Endothelial cell of umbilical vein (primary cell): Measurements from ENCODE around the gene MALAT1. TPM values are rescaled to one million over a fixed set of nuclear protein-coding genes. Genes with fewer than 3 reads are reported as not detected.

Source experiments
- BruUV-seq: library from RNA; stranded (reverse); fragments of 400-500 nt; replicated peaks from 2 replicates; lab custom pipeline; 2021; lab: Mats Ljungman, UMichigan
- CTCF ChIA-PET: fragments of 300-600, 350-600 bp; sonication (Branson Sonifier 250); formaldehyde crosslinking; loops from one replicate; lab custom pipeline; 2021; ENCODE audit warnings: antibody characterized with exemption, inconsistent platforms; lab: Charles Lee
- POLR2A ChIA-PET: fragments of 300-600, 350-600 bp; sonication (Branson Sonifier 250); formaldehyde crosslinking; loops from one replicate; lab custom pipeline; 2021; ENCODE audit warnings: antibody characterized with exemption, inconsistent platforms; lab: Charles Lee
- DNase-seq: peaks from one replicate; pipeline ENCODE4 v3.0.0-alpha.2; 2011; ENCODE audit warnings: low read depth, low spot score
- FAIRE-seq: peaks from 2 replicates; lab custom pipeline; 2011; peaks lifted over from hg19 to GRCh38; lab: Jason Lieb, UNC
- H2AFZ ChIP-seq: 2 replicates; pipeline ENCODE4 v1.6.0; 2012; ENCODE audit warnings: low read depth, low read length, control low read depth, inconsistent platforms
- H3K27ac ChIP-seq: 2 replicates; pipeline ENCODE4 v1.5.1; 2011; ENCODE audit warnings: low read depth, mild to moderate bottlenecking, control low read depth, low read length, moderate library complexity; ENCODE audit not compliant: insufficient read depth
- H3K27me3 ChIP-seq, 2 experiments: 2 replicates each; pipeline versions ENCODE4 v1.6.0 to v1.6.1; 2011; ENCODE audit warnings: low read length in 2 of 2, mixed read lengths in 1 of 2; ENCODE audit not compliant: control insufficient read depth in 2 of 2, insufficient read depth in 2 of 2
- H3K36me3 ChIP-seq, 2 experiments: 2 replicates in 1 of 2; 3 replicates in 1 of 2; pipeline ENCODE4 v1.5.1; 2011; ENCODE audit warnings: low read length in 2 of 2, mild to moderate bottlenecking in 1 of 2, moderate library complexity in 1 of 2; ENCODE audit not compliant: control insufficient read depth in 2 of 2, insufficient read depth in 2 of 2; ENCODE audit errors: extremely low read depth in 1 of 2
- H3K4me1 ChIP-seq: 3 replicates; pipeline ENCODE4 v1.5.1; 2011; ENCODE audit warnings: mild to moderate bottlenecking, low read length; ENCODE audit not compliant: control insufficient read depth, insufficient read depth; ENCODE audit errors: extremely low read depth
- H3K4me2 ChIP-seq: 2 replicates; pipeline ENCODE4 v1.6.1; 2011; ENCODE audit warnings: low read length, control low read depth, mixed read lengths; ENCODE audit not compliant: insufficient read depth
- H3K4me3 ChIP-seq, 3 experiments: fragments of 200-600 bp in 1 of 3; sonication (generic), shearing (Covaris generic) in 1 of 3; replicated peaks in 1 of 3; 2 replicates each; pipeline ENCODE4 v1.5.1; 2011 to 2016; ENCODE audit warnings: control low read depth in 3 of 3, low read length in 3 of 3, mild to moderate bottlenecking in 2 of 3, inconsistent platforms in 1 of 3, low read depth in 1 of 3, moderate library complexity in 1 of 3; ENCODE audit not compliant: insufficient read depth in 1 of 3
- H3K79me2 ChIP-seq: 2 replicates; pipeline ENCODE4 v1.6.0; 2012; ENCODE audit warnings: low read length, inconsistent platforms; ENCODE audit not compliant: control insufficient read depth, insufficient read depth
- H3K9ac ChIP-seq: replicated peaks from 2 replicates; pipeline ENCODE3; 2011; ENCODE audit warnings: low read length, control low read depth; ENCODE audit not compliant: insufficient read depth; ENCODE audit errors: extremely low read depth
- H3K9me1 ChIP-seq: replicated peaks from 3 replicates; pipeline ENCODE4 v1.6.0; 2011; ENCODE audit warnings: mild to moderate bottlenecking, low read length; ENCODE audit not compliant: control insufficient read depth, insufficient read depth; ENCODE audit errors: extremely low read depth
- H3K9me3 ChIP-seq: replicated peaks from 2 replicates; pipeline ENCODE4 v1.5.1; 2012; ENCODE audit warnings: low read length, inconsistent platforms; ENCODE audit not compliant: control insufficient read depth, insufficient read depth
- H4K20me1 ChIP-seq: replicated peaks from 2 replicates; pipeline ENCODE3; 2011; ENCODE audit warnings: mild to moderate bottlenecking, low read length; ENCODE audit not compliant: control insufficient read depth, insufficient read depth; ENCODE audit errors: extremely low read depth
- CTCF ChIP-seq, 2 donors: IDR thresholded peaks; 1 replicate in 1 of 2; 2 replicates in 1 of 2; pipeline ENCODE4 v1.5.1; 2011; ENCODE audit warnings: low read length in 2 of 2, mild to moderate bottlenecking in 2 of 2, moderate library complexity in 2 of 2, control low read depth in 1 of 2, inconsistent platforms in 1 of 2, low read depth in 1 of 2; ENCODE audit not compliant: insufficient read depth in 1 of 2; ENCODE audit errors: extremely low read depth in 1 of 2
- EZH2 ChIP-seq: IDR thresholded peaks from 2 replicates; pipeline ENCODE4 v1.6.1; 2012; ENCODE audit warnings: borderline replicate concordance, low read depth, mild to moderate bottlenecking, moderate library complexity, low read length, inconsistent platforms; ENCODE audit not compliant: severe bottlenecking
- FOS ChIP-seq: IDR thresholded peaks from 2 replicates; pipeline ENCODE4 v1.6.1; 2011; ENCODE audit warnings: mild to moderate bottlenecking, low read length, moderate library complexity, borderline replicate concordance; ENCODE audit not compliant: insufficient read depth
- GATA2 ChIP-seq: IDR thresholded peaks from 2 replicates; pipeline ENCODE4 v1.7.0; 2011; ENCODE audit warnings: low read depth, mild to moderate bottlenecking, moderate library complexity, mixed read lengths, low read length; ENCODE audit not compliant: insufficient read length, insufficient read depth
- JUN ChIP-seq: IDR thresholded peaks from 2 replicates; pipeline ENCODE4 v1.6.1; 2011; ENCODE audit warnings: borderline replicate concordance, low read depth; ENCODE audit not compliant: insufficient read length, insufficient read depth
- MAX ChIP-seq: IDR thresholded peaks from 2 replicates; pipeline ENCODE4 v1.6.1; 2011; ENCODE audit not compliant: insufficient read depth, insufficient read length
- MYC ChIP-seq: IDR thresholded peaks from one replicate; pipeline ENCODE4 v1.6.1; 2011; ENCODE audit warnings: mild to moderate bottlenecking, low read depth, low read length
- POLR2A ChIP-seq: IDR thresholded peaks from 2 replicates; pipeline ENCODE4 v1.6.1; 2012; ENCODE audit warnings: low read depth, mild to moderate bottlenecking, control low read depth, low read length
- POLR2AphosphoS5 ChIP-seq: IDR thresholded peaks from 2 replicates; pipeline ENCODE4 v1.6.1; 2012; ENCODE audit warnings: low read depth, mild to moderate bottlenecking, control low read depth, low read length, moderate library complexity; ENCODE audit not compliant: insufficient read depth
- dilution Hi-C: fragments of 300-500 bp; cut with MboI; formaldehyde crosslinking; loops from one replicate; pipeline ENCODE4 v1.15.0; 2019; ENCODE audit warnings: low sequenced_read_pairs; ENCODE audit not compliant: extremely low pct_ligation_motif_present
- intact Hi-C: fragments of 100-400 bp; cut with micrococcal nuclease; formaldehyde crosslinking; loops from one replicate; pipeline ENCODE4 v1.10.0; 2022
- polyA plus RNA-seq, 4 experiments: library from polyadenylated mRNA; depleted of rRNA in 3 of 4; stranded (reverse) in 3 of 4; unstranded in 1 of 4; fragments of >200 nt; gene quantifications; 2 replicates each; pipeline versions ENCODE4 v1.2.1 to v1.2.3, GENCODE V29; 2011 to 2012; ENCODE audit warnings: missing spikeins in 1 of 4
- total RNA-seq: library from RNA; stranded (reverse); gene quantifications from 2 replicates; pipeline ENCODE4 v1.2.3, GENCODE V29; 2021

The MALAT1 gene
- total and polyA plus RNA-seq, 2 donors (not counting 3 experiments of a cell fraction or from before 2014, with no cell fraction given), result 491 to 7,529 TPM

- Histone ChIP-seq H3K79me2 (peaks cover 2% of the 10 kb centered on the region), H3K4me1 (peaks cover 16% of the 10 kb centered on the region), H3K4me2 (no peak overlapping the region), H3K9me1 (no peaks in the 10 kb centered on the region), H3K9me3 (no peaks in the 10 kb centered on the region), H4K20me1 (no peaks in the 10 kb centered on the region), H3K4me3 (no peak overlapping the region), H3K27me3 (no peaks in the 10 kb centered on the region), H3K27ac (no peak overlapping the region), H2AFZ (no peak overlapping the region), H3K36me3 (no peaks in the 10 kb centered on the region), H3K9ac (no peak overlapping the region)
- BruUV-seq, result no TSS peak
- ChIA-PET POLR2A (interaction anchor here (1.3 to 5.7 kb wide), 4 partner anchors 28 to 51 kb away, joined by 6 to 117 read pairs (median 66); partner anchors contain the start of gene MALAT1), CTCF (interaction anchor here (1.4 to 4.6 kb wide), 7 partner anchors 9 to 55 kb away, joined by 5 to 95 read pairs (median 10); partner anchors contain the start of gene MALAT1)
- no peak for TF ChIP-seq CTCF (IDR thresholded peaks at IDR 0.05; ENCODE audit: extremely low read depth in 1 of 2, insufficient read depth in 1 of 2, low read depth in 1 of 2, low read length in 2 of 2)
- no peak for TF ChIP-seq JUN
- no peak for TF ChIP-seq MAX
- no peak for TF ChIP-seq POLR2AphosphoS5
- no peak for TF ChIP-seq POLR2A
- no peak for TF ChIP-seq EZH2
- TF ChIP-seq MYC, result no peak
- TF ChIP-seq GATA2, result no peak
- TF ChIP-seq FOS, result no peak
- dilution Hi-C loops, result no loop called here
- DNase-seq (no peak), FAIRE-seq (no peak)
- intact Hi-C loops, result loop anchor here (1.0 kb wide), 1 partner anchor 51 kb away; no protein-coding TSS in a partner anchor
Observed at GRCh38 chr11:65470433-65471049, 28.3 kb upstream of the MALAT1 start.
